RKO (cell line): ENCODE data around the gene DRG2.
A peak's percentile ranks its signal among the peaks of the same experiment; 100 is the strongest.

Experiments used
- DNase-seq: peaks from one replicate; pipeline ENCODE4 v3.0.0-alpha.2; 2016; ENCODE audit warnings: low spot score

The DRG2 gene

DNA sequence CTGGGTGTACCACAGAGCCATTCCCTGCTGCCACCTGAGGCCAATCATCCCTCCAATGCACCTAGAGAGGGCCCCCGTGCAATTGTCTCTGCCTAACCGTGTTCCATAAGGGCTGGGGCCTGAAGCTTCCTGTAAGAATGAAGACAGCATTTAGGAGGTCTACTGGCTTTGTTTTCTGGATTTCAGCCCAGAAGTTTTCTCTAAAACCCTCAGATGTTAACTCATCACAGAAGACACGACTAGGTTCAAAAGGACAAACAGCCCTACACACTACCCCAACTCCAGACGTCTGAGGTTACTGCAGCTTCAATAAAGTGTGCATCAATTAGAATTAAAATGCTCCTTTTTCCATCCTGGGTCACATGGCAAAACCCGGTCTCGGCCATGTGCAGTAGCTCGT lies 10.8 kb upstream of the DRG2 start:
- no peak for DNase-seq

- DNase-seq: no peak
Measured at GRCh38 chr17:18079543-18079942, 8.2 kb upstream of the DRG2 start.

- DNase-seq: no peak
Measured at GRCh38 chr17:18084256-18084655, 3.5 kb upstream of the DRG2 start.

DNA sequence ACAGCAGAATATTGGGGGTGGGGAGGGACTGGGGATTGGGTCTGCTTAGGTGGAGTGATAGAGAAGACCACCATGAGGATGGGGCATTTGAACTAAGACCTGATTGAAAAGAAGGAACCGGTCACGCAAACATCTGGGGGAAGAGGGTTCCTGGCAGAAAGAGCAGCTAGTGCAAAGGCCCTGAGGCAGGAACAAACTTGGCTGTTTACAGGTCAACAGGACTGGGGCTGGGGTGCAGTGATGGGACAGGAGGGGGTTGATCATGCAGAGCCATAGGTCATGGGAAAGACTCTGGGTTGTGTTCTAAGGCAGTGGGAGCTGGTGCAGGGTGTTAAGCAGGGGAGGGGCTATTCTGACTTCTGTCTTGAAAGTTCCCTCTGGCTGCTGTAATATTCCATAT lies 1.9 kb downstream of the DRG2 start:
- DNase-seq: no peak

- DNase-seq: peak; percentile 90
Measured at GRCh38 chr17:18093616-18094408, 6.1 kb downstream of the DRG2 start.

- no peak for DNase-seq
Measured at GRCh38 chr17:18094409-18094807, 6.7 kb downstream of the DRG2 start.

- no peak for DNase-seq
Measured at GRCh38 chr17:18099516-18099915, 11.8 kb downstream of the DRG2 start.

GRCh38 chr17:18100616-18101015 lies 12.9 kb downstream of the DRG2 start:
- DNase-seq: no peak

- no peak for DNase-seq
Measured at GRCh38 chr17:18101828-18102227, 14.1 kb downstream of the DRG2 start.

DNA sequence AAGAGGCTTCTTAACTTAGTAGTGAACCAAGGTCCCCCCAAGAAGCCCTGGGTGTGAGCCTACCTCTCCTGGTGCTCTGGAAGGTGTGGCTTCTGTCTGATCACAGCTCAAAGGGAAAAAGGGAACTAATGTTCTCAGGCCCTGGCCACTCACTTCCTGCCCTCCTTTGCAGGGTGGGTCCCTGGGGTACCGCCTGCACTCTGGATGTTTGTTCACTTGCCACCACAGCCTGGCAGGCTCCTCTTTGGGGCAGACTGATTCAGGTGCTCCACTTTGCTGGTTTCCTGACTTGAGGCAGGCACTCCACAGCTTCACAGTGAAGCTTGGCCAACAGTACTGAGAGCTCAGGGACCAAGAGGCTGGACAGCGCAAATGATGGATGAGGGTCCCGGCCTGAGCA lies 14.9 kb downstream of the DRG2 start:
- no peak for DNase-seq

GRCh38 chr17:18105027-18105426 lies 17.3 kb downstream of the DRG2 start:
- no peak for DNase-seq

GRCh38 chr17:18105595-18105994 lies 17.8 kb downstream of the DRG2 start:
- DNase-seq: no peak

- DNase-seq: no peak
Measured at GRCh38 chr17:18106211-18106610, 18.5 kb downstream of the DRG2 start.

- DNase-seq: no peak
Measured at GRCh38 chr17:18107061-18107790, 19.5 kb downstream of the DRG2 start.

GRCh38 chr17:18107971-18108370 lies 20.2 kb downstream of the DRG2 start:
- DNase-seq: no peak

DNA sequence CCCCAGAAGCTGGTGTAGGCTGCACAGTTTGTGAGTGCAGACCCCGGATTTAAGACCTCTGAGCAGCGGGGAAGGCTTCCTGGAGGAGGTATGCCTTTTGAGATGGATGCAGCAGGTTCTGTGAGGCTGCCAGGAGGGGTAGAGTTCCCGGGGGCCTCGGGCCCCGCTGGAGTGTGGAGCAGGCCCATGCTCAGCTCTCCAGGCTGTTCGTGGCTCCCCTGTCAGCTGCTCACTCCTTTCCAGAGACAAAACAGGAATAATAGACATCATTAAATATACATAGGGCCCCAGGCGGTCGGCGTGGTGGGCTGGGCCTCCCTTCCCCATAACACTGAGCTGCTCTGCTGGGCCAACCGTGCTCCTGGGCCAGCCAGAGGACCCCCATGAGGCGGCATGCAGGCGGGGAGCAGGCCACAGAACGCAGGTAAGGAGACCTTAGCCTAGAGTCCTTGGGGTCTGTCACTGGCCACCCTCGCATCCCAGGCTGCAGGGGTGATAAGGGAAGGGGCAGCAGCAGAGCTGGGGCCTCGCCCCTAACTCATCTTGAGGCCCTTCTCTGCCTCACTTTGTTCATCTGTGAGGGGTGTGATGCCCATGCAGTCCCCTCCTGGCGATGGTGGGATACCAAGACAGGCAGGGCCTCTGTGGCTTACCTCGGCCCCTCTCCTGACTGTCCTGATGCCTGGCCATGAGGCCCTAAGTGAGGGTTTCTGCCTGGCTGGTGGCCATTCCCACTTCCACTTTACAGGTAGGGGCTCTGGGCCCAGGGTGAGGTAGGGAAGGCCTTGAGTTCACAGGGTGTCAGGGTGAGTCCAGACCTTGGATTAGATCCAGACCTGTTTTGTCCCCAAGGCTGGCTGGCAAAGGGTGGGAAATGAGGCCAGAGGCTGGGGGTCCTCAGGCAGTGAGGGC lies 20.9 kb downstream of the DRG2 start, which contains the start of gene MYO15A:
Gene MYO15A (plus strand): TSS at position 356 of the 912 bp plus-strand sequence. CDS start 10,045 bp downstream, outside the sequence.
- no peak for DNase-seq

GRCh38 chr17:18109935-18110485 lies 22.3 kb downstream of the DRG2 start:
- DNase-seq: no peak

DNA sequence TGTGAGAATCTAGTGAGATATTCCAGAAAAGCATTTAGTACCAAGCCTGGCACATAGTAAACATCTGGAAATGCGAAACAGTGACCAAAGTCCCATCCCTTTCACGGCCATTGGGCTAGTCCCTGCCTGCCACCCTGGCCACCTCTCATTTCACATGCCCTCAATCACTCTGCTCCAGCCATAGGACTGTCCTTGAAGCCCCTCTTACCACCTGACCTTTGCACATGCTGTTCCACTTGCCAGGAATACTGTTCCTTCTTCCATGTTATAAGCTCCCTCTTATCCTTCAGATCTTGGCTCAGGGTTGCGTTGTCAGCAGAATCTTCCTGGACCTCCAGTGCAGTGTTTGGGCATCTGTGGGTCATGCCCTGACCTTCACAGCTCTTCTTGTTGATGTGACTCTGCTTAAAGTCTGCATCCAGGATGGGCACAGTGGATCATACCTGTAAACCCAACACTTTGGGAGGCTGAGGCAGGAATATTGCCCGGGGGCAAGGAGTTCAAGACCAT lies 22.9 kb downstream of the DRG2 start:
- DNase-seq: no peak

DNA sequence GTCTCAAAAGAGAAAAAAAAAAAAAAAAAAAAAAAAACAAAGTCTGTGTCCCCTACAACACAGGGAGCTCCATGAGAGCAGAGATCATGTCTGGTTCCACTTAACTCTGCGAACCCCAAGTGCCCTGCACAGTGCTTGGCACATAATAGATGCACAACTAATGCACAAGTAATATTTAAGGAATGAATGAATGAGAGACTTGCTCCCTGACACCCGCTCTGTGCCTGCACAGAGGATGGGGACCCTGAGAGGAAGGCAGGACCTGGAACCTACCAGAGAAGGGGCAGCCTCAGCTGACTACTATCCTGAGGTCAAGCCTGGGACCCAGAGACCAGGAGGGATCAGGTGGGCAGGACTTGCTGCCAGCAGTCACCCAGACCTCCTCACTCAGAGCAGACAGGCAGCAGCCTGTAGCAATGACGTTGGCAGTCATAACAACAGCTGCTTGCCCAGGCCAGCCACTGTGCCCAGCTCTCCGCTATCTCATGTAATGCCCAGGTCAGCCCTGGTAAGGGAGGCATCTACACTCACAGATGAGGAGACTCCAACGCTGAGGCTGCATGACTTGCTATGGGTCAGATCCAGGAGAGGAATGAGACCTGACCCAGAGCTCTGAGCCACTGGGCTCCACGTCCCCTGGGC lies 23.7 kb downstream of the DRG2 start:
- DNase-seq: no peak

- no peak for DNase-seq
Measured at GRCh38 chr17:18115517-18115916, 27.8 kb downstream of the DRG2 start.

- no peak for DNase-seq
Measured at GRCh38 chr17:18116078-18116477, 28.3 kb downstream of the DRG2 start.
